H9 (cell line): ENCODE results near the gene ZSWIM6. TPM values are rescaled to one million over a fixed set of nuclear protein-coding genes. Genes with fewer than 3 reads are reported as not detected.
A peak's percentile ranks its signal among the peaks of the same experiment; 100 is the strongest.

Experiments used
- DNase-seq: peaks from one replicate; pipeline ENCODE4 v3.0.0-alpha.2; 2017
- H2AFZ ChIP-seq: one replicate; pipeline ENCODE4 v1.6.1; 2013; ENCODE audit warnings: mild to moderate bottlenecking, low read length, control low read depth, moderate library complexity
- H2AK5ac ChIP-seq: 2 replicates; pipeline ENCODE4 v1.6.1; 2013; ENCODE audit warnings: low read length, control low read depth, mixed read lengths; ENCODE audit not compliant: insufficient read length
- H2BK120ac ChIP-seq: one replicate; pipeline ENCODE4 v1.6.1; 2013; ENCODE audit warnings: low read depth, mild to moderate bottlenecking, low read length, control low read depth, inconsistent platforms; ENCODE audit not compliant: poor library complexity, severe bottlenecking
- H2BK12ac ChIP-seq: 2 replicates; pipeline ENCODE4 v1.6.1; 2013; ENCODE audit warnings: low read length, control low read depth, mixed read lengths, low read depth; ENCODE audit not compliant: insufficient read length
- H2BK15ac ChIP-seq: 2 replicates; pipeline ENCODE4 v1.6.1; 2013; ENCODE audit warnings: low read depth, low read length, control low read depth
- H2BK20ac ChIP-seq: one replicate; pipeline ENCODE4 v1.6.1; 2013; ENCODE audit warnings: low read depth, mild to moderate bottlenecking, low read length, control low read depth, inconsistent platforms; ENCODE audit not compliant: poor library complexity, severe bottlenecking
- H2BK5ac ChIP-seq: 2 replicates; pipeline ENCODE4 v1.6.1; 2013; ENCODE audit warnings: low read length, control low read depth, mixed read lengths; ENCODE audit not compliant: insufficient read length
- H3K14ac ChIP-seq: 2 replicates; pipeline ENCODE4 v1.6.1; 2013; ENCODE audit warnings: low read length, control low read depth; ENCODE audit not compliant: insufficient read depth
- H3K18ac ChIP-seq: 2 replicates; pipeline ENCODE4 v1.6.1; 2013; ENCODE audit warnings: low read depth, mild to moderate bottlenecking, mixed read lengths, low read length, control low read depth; ENCODE audit not compliant: insufficient read length
- H3K23ac ChIP-seq: 2 replicates; pipeline ENCODE4 v1.6.1; 2013; ENCODE audit warnings: low read length, control low read depth, mixed read lengths, low read depth; ENCODE audit not compliant: insufficient read length
- H3K23me2 ChIP-seq: 2 replicates; pipeline ENCODE4 v1.6.1; 2013; ENCODE audit warnings: low read depth, mild to moderate bottlenecking, mixed read lengths, low read length, control low read depth; ENCODE audit not compliant: insufficient read length, poor library complexity, severe bottlenecking
- H3K27ac ChIP-seq: 2 replicates; pipeline ENCODE4 v1.5.1; 2013; ENCODE audit warnings: low read length, control low read depth, mixed read lengths, low read depth; ENCODE audit not compliant: insufficient read length
- H3K27me3 ChIP-seq: 2 replicates; pipeline ENCODE4 v1.6.1; 2013; ENCODE audit warnings: low read length, control low read depth, inconsistent platforms; ENCODE audit not compliant: insufficient read depth
- H3K4ac ChIP-seq: 2 replicates; pipeline ENCODE4 v1.6.1; 2013; ENCODE audit warnings: low read depth, mild to moderate bottlenecking, control low read depth, inconsistent platforms, low read length, moderate library complexity
- H3K4me1 ChIP-seq: 2 replicates; pipeline ENCODE4 v1.6.1; 2013; ENCODE audit warnings: low read length, control low read depth, inconsistent platforms; ENCODE audit not compliant: insufficient read depth
- H3K4me2 ChIP-seq: 2 replicates; pipeline ENCODE4 v1.6.1; 2013; ENCODE audit warnings: low read length, control low read depth, mixed read lengths; ENCODE audit not compliant: insufficient read length, insufficient read depth
- H3K56ac ChIP-seq: 2 replicates; pipeline ENCODE4 v1.6.1; 2013; ENCODE audit warnings: low read depth, mild to moderate bottlenecking, mixed read lengths, low read length, control low read depth; ENCODE audit not compliant: insufficient read length
- H3K79me1 ChIP-seq: 2 replicates; pipeline ENCODE4 v1.6.1; 2013; ENCODE audit warnings: low read depth, mild to moderate bottlenecking, moderate library complexity, low read length, control low read depth, inconsistent platforms; ENCODE audit not compliant: insufficient read depth, poor library complexity, severe bottlenecking
- H3K79me2 ChIP-seq: 2 replicates; pipeline ENCODE4 v1.6.1; 2013; ENCODE audit warnings: low read length, control low read depth, inconsistent platforms; ENCODE audit not compliant: insufficient read depth
- H3K9ac ChIP-seq: 2 replicates; pipeline ENCODE4 v1.6.1; 2013; ENCODE audit warnings: low read length, control low read depth, mixed read lengths; ENCODE audit not compliant: insufficient read length; ENCODE audit errors: extremely low read depth
- H3K9me3 ChIP-seq: one replicate; pipeline ENCODE4 v1.6.1; 2013; ENCODE audit warnings: low read depth, low read length, inconsistent platforms; ENCODE audit not compliant: control insufficient read depth
- H3T11ph ChIP-seq: one replicate; pipeline ENCODE4 v1.6.1; 2013; ENCODE audit warnings: mild to moderate bottlenecking, low read length, control low read depth, inconsistent platforms
- H4K20me1 ChIP-seq: one replicate; pipeline ENCODE4 v1.6.1; 2013; ENCODE audit not compliant: control insufficient read depth, insufficient read length, insufficient read depth
- H4K5ac ChIP-seq: 2 replicates; pipeline ENCODE4 v1.6.1; 2013; ENCODE audit warnings: low read depth, mild to moderate bottlenecking, mixed read lengths, low read length, control low read depth; ENCODE audit not compliant: insufficient read length
- H4K8ac ChIP-seq: replicated peaks from 2 replicates; pipeline ENCODE4 v1.6.1; 2013; ENCODE audit warnings: low read length, control low read depth, mixed read lengths, low read depth; ENCODE audit not compliant: insufficient read length
- H4K91ac ChIP-seq: 2 replicates; pipeline ENCODE4 v1.6.1; 2013; ENCODE audit warnings: low read depth, mild to moderate bottlenecking, moderate library complexity, mixed read lengths, low read length, control low read depth; ENCODE audit not compliant: insufficient read length
- H3K27ac Mint-ChIP-seq, 3 experiments: 2 replicates in 2 of 3; 3 replicates in 1 of 3; pipeline ENCODE4 v1.8.0; 2020 to 2021; ENCODE audit warnings: mixed read lengths in 3 of 3, mild to moderate bottlenecking in 1 of 3, moderate library complexity in 1 of 3
- H3K27me3 Mint-ChIP-seq: 2 replicates; pipeline ENCODE4 v1.8.0; 2021; ENCODE audit warnings: low read depth, mild to moderate bottlenecking, moderate library complexity, mixed read lengths
- H3K36me3 Mint-ChIP-seq, 3 experiments: 2 replicates in 2 of 3; 3 replicates in 1 of 3; pipeline ENCODE4 v1.8.0; 2020 to 2021; ENCODE audit warnings: low read depth in 3 of 3, mixed read lengths in 3 of 3; ENCODE audit not compliant: insufficient read depth in 1 of 3
- H3K4me1 Mint-ChIP-seq, 2 experiments: 2 replicates each; pipeline ENCODE4 v1.8.0; 2020; ENCODE audit warnings: mixed read lengths in 2 of 2
- H3K4me3 Mint-ChIP-seq, 2 experiments: 2 replicates in 1 of 2; 3 replicates in 1 of 2; pipeline ENCODE4 v1.8.0; 2020 to 2021; ENCODE audit warnings: mild to moderate bottlenecking in 2 of 2, mixed read lengths in 2 of 2, moderate library complexity in 1 of 2
- H3K9me3 Mint-ChIP-seq, 2 experiments: 2 replicates in 1 of 2; 3 replicates in 1 of 2; pipeline ENCODE4 v1.8.0; 2020; ENCODE audit warnings: mild to moderate bottlenecking in 2 of 2, mixed read lengths in 2 of 2, moderate library complexity in 1 of 2
- WGBS: extraction: QIAGEN DNeasy Blood & Tissue Kit; methylation state at CpG from one replicate; pipeline ENCODE4 v1.1.7; 2013; ENCODE audit warnings: missing lambda C conversion rate, low lambda C conversion rate, mixed read lengths; ENCODE audit not compliant: insufficient read length; ENCODE audit errors: extremely low coverage; 5-methylcytosine and 5-hydroxymethylcytosine counted together
- total RNA-seq: library from RNA; stranded (reverse); gene quantifications from 2 replicates; pipeline ENCODE4 v1.2.1, GENCODE V29; 2021
- TF ChIP-seq, protein P1 (sequence below): fragments of 200-600 bp; sonication (generic); conservative IDR thresholded peaks from 3 replicates; pipeline ENCODE4 v1.8.0; 2021; ENCODE audit warnings: antibody characterized with exemption, mild to moderate bottlenecking

The ZSWIM6 gene
- total RNA-seq, 1 experiment from 2014 or later, result 11.5 TPM

DNA sequence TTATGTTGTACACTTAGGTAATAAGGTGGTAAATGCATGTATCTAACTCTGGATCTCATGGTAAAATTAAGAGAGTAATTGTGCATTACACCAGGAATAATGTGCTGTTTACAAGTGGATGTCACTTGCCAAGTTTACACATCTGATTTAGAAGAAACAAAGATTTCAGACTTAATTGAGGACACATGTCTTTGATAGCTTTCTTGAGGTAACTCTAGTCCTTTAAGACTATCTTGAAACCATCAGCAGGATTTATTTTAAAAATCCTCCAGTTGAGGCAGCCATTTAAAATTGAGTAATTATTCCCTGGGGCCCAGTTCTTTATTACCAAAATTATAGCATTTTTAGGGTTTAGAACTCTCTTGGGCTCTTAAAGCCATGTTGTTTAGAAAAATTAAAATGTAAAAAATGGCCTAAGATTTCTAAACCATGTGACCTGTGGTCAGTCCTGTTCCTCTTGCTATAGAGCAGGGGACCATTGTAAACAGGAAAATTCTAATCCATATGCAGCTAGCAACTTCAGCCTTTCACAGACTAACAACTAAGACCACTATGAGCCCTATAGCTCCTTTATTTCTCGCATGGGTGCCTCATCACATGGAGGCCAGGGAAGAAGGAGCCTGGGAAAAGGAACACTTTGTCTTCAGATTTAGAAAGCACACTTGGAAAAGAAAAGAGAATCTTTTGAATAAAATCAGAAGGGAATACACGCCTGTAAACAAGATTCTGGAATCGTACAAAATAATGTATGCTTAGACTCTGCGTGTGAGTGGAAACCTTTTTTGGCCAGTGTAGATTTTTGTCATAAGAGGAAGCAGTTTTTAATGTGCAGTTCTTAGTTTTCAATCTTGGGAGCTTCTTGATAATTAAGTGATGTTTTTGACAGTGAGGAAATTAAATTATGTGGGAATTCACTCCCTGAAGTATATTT, 71.2 kb downstream of the ZSWIM6 start:
- Histone ChIP-seq H3K18ac (no peak overlapping the region), H3K4me2 (no peak overlapping the region), H2AK5ac (no peak overlapping the region), H4K91ac (no peak overlapping the region), H3K79me1 (no peaks in the 10 kb centered on the region), H4K5ac (no peak overlapping the region), H2AFZ (no peak overlapping the region), H2BK120ac (no peak overlapping the region), H3K9me3 (no peaks in the 10 kb centered on the region), H3K4me1 (no peaks in the 10 kb centered on the region), H4K8ac (no peak overlapping the region), H3T11ph (no peak overlapping the region), H3K27ac (no peak overlapping the region), H2BK5ac (no peak overlapping the region), H2BK20ac (no peak overlapping the region), H3K79me2 (no peaks in the 10 kb centered on the region), H3K23ac (no peak overlapping the region), H2BK12ac (no peak overlapping the region), H3K56ac (no peak overlapping the region), H3K4ac (no peak overlapping the region), H3K9ac (no peak overlapping the region), H3K14ac (no peak overlapping the region), H3K23me2 (no peaks in the 10 kb centered on the region), H3K27me3 (no peaks in the 10 kb centered on the region), H2BK15ac (no peak overlapping the region), H4K20me1 (no peaks in the 10 kb centered on the region)
- H3K27ac Mint-ChIP-seq, result peak overlapping the region in 1 of 3 experiments; percentile 74; a peak in 1 of 7 replicates
- peaks cover 41% of the 10 kb centered on the region in 2 experiments for H3K4me1 Mint-ChIP-seq
- H3K27me3 Mint-ChIP-seq, result no peaks in the 10 kb centered on the region
- H3K9me3 Mint-ChIP-seq, result peaks cover 0 to 5% of the 10 kb centered on the region in 2 experiments; a peak in 1 of 5 replicates
- DNase-seq, result no peak
- TF ChIP-seq, protein P1, sequence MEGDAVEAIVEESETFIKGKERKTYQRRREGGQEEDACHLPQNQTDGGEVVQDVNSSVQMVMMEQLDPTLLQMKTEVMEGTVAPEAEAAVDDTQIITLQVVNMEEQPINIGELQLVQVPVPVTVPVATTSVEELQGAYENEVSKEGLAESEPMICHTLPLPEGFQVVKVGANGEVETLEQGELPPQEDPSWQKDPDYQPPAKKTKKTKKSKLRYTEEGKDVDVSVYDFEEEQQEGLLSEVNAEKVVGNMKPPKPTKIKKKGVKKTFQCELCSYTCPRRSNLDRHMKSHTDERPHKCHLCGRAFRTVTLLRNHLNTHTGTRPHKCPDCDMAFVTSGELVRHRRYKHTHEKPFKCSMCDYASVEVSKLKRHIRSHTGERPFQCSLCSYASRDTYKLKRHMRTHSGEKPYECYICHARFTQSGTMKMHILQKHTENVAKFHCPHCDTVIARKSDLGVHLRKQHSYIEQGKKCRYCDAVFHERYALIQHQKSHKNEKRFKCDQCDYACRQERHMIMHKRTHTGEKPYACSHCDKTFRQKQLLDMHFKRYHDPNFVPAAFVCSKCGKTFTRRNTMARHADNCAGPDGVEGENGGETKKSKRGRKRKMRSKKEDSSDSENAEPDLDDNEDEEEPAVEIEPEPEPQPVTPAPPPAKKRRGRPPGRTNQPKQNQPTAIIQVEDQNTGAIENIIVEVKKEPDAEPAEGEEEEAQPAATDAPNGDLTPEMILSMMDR, result no peak
- WGBS, result no CpG with 5 or more reads among the region's 4 CpGs
- no peak overlapping the region for H3K4me3 Mint-ChIP-seq
- peaks cover 0 to 4% (median 4%) of the 10 kb centered on the region in 3 experiments; a peak in 2 of 7 replicates for H3K36me3 Mint-ChIP-seq
